ENCODE measurements around the gene TKFC.

- TF ChIP-seq, protein P1, sequence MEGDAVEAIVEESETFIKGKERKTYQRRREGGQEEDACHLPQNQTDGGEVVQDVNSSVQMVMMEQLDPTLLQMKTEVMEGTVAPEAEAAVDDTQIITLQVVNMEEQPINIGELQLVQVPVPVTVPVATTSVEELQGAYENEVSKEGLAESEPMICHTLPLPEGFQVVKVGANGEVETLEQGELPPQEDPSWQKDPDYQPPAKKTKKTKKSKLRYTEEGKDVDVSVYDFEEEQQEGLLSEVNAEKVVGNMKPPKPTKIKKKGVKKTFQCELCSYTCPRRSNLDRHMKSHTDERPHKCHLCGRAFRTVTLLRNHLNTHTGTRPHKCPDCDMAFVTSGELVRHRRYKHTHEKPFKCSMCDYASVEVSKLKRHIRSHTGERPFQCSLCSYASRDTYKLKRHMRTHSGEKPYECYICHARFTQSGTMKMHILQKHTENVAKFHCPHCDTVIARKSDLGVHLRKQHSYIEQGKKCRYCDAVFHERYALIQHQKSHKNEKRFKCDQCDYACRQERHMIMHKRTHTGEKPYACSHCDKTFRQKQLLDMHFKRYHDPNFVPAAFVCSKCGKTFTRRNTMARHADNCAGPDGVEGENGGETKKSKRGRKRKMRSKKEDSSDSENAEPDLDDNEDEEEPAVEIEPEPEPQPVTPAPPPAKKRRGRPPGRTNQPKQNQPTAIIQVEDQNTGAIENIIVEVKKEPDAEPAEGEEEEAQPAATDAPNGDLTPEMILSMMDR (conservative IDR thresholded peaks at IDR 0.05; ENCODE audit: low read length) = no peak
- TF ChIP-seq EZH2phosphoT487 (IDR thresholded peaks at IDR 0.05; ENCODE audit: borderline replicate concordance) = no peak
These were observed 9.3 kb downstream of the TKFC start for GRCh38 chr11:61342207-61342803.

Data from Loucy (cell line).